ENCODE results near the gene NCAPD2. TPM values are rescaled to one million over a fixed set of nuclear protein-coding genes. Genes with fewer than 3 reads are reported as not detected.

NCAPD2 gene
- total and polyA plus RNA-seq, 2 donors (not counting 1 experiment from before 2014, with no cell fraction given), result 19.9 to 42.1 TPM

GRCh38 chr12:6547566-6547965 is 53.7 kb downstream of the NCAPD2 start:
- no peak overlapping the region for H3K4me2 ChIP-seq (replicated peaks; ENCODE audit: low read depth, low read length, poor library complexity, severe bottlenecking)
- POLR2A ChIA-PET, result no interaction called here

GRCh38 chr12:6547987-6548386 is 54.1 kb downstream of the NCAPD2 start:
- peaks cover 2 to 60% of the 10 kb centered on the region in 2 experiments for H3K36me3 ChIP-seq (replicated peaks in 1 of 2; ENCODE audit: control extremely low read depth in 1 of 2, control insufficient read depth in 1 of 2, extremely low read depth in 1 of 2, insufficient read depth in 2 of 2, low read length in 1 of 2)
- H3K4me3 Mint-ChIP-seq, result no peak overlapping the region

More at GRCh38 chr12:6547566-6547965, 53.7 kb downstream of the NCAPD2 start:
- WGBS (ENCODE audit: insufficient coverage), result no CpG with 5 or more reads among the region's 1 CpG
- ATAC-seq (ENCODE audit: low read depth) (no peak), DNase-seq (no peak)
- H2AFZ ChIP-seq (ENCODE audit: insufficient read depth, low read depth, low read length, poor library complexity, severe bottlenecking), result no peak overlapping the region
- H3K27me3 Mint-ChIP-seq, result no peaks in the 10 kb centered on the region
- H3K27ac ChIP-seq (ENCODE audit: low read length in 2 of 2), result no peak overlapping the region
- H3K9me3 Mint-ChIP-seq (ENCODE audit: insufficient read depth), result no peaks in the 10 kb centered on the region
- H3K4me1 Mint-ChIP-seq, result peaks cover 2% of the 10 kb centered on the region
- intact Hi-C loops (cut with micrococcal nuclease), result no loop called here
- no peak overlapping the region for H3K4me3 Mint-ChIP-seq
- H3K4me1 ChIP-seq (ENCODE audit: control insufficient read depth in 2 of 2, insufficient read depth in 2 of 2, low read length in 2 of 2), result no peaks in the 10 kb centered on the region
- peaks cover 22% of the 10 kb centered on the region for H4K20me1 ChIP-seq (ENCODE audit: control insufficient read depth, insufficient read depth, low read length, poor library complexity, severe bottlenecking)
- no peak overlapping the region for H3K27ac Mint-ChIP-seq
- H3K9me3 ChIP-seq (ENCODE audit: control extremely low read depth in 1 of 3, control insufficient read depth in 2 of 3, insufficient read depth in 1 of 3, low read length in 2 of 3), result no peaks in the 10 kb centered on the region
- H3K4me3 ChIP-seq (ENCODE audit: control extremely low read depth in 1 of 5, extremely low read depth in 1 of 5, insufficient read depth in 1 of 5, low read depth in 2 of 5, low read length in 4 of 5), result no peak overlapping the region
- CTCF ChIA-PET, result no interaction called here
- H3K27me3 ChIP-seq (replicated peaks in 1 of 4; ENCODE audit: control extremely low read depth in 1 of 4, control insufficient read depth in 3 of 4, insufficient read depth in 4 of 4, low read length in 3 of 4), result no peaks in the 10 kb centered on the region
- H3K79me2 ChIP-seq (ENCODE audit: control insufficient read depth, insufficient read depth, low read length), result peaks cover 31% of the 10 kb centered on the region
- peaks cover 2 to 64% of the 10 kb centered on the region in 2 experiments for H3K36me3 ChIP-seq (replicated peaks in 1 of 2; ENCODE audit: control extremely low read depth in 1 of 2, control insufficient read depth in 1 of 2, extremely low read depth in 1 of 2, insufficient read depth in 2 of 2, low read length in 1 of 2)
- TF ChIP-seq CTCF (IDR thresholded peaks at IDR 0.05), result no peak
- TF ChIP-seq EZH2 (IDR thresholded peaks at IDR 0.05; ENCODE audit: borderline replicate concordance, insufficient read depth, low read depth, low read length, poor library complexity, severe bottlenecking), result no peak
- H3K9ac ChIP-seq (ENCODE audit: low read length), result no peak overlapping the region

More at GRCh38 chr12:6547987-6548386, 54.1 kb downstream of the NCAPD2 start:
- no peak overlapping the region for H3K27ac Mint-ChIP-seq
- no peaks in the 10 kb centered on the region for H3K9me3 ChIP-seq (ENCODE audit: control extremely low read depth in 1 of 3, control insufficient read depth in 2 of 3, insufficient read depth in 1 of 3, low read length in 2 of 3)
- peaks cover 25% of the 10 kb centered on the region for H4K20me1 ChIP-seq (ENCODE audit: control insufficient read depth, insufficient read depth, low read length, poor library complexity, severe bottlenecking)
- peaks cover 35% of the 10 kb centered on the region for H3K79me2 ChIP-seq (ENCODE audit: control insufficient read depth, insufficient read depth, low read length)
- no peaks in the 10 kb centered on the region for H3K27me3 ChIP-seq (replicated peaks in 1 of 4; ENCODE audit: control extremely low read depth in 1 of 4, control insufficient read depth in 3 of 4, insufficient read depth in 4 of 4, low read length in 3 of 4)
- H3K4me1 ChIP-seq (ENCODE audit: control insufficient read depth in 2 of 2, insufficient read depth in 2 of 2, low read length in 2 of 2), result no peaks in the 10 kb centered on the region
- intact Hi-C loops (cut with micrococcal nuclease), result no loop called here
- ChIA-PET POLR2A (no interaction called here), CTCF (no interaction called here)
- ATAC-seq (ENCODE audit: low read depth) (no peak), DNase-seq (no peak)
- H3K9me3 Mint-ChIP-seq (ENCODE audit: insufficient read depth), result no peaks in the 10 kb centered on the region
- no peak overlapping the region for H3K4me3 ChIP-seq (ENCODE audit: control extremely low read depth in 1 of 5, extremely low read depth in 1 of 5, insufficient read depth in 1 of 5, low read depth in 2 of 5, low read length in 4 of 5)
- WGBS (ENCODE audit: insufficient coverage), result 98% methylated on average over 6 of the region's 9 CpGs
- no peaks in the 10 kb centered on the region for H3K27me3 Mint-ChIP-seq
- H2AFZ ChIP-seq (ENCODE audit: insufficient read depth, low read depth, low read length, poor library complexity, severe bottlenecking), result no peak overlapping the region
- H3K9ac ChIP-seq (ENCODE audit: low read length), result no peak overlapping the region
- TF ChIP-seq EZH2 (IDR thresholded peaks at IDR 0.05; ENCODE audit: borderline replicate concordance, insufficient read depth, low read depth, low read length, poor library complexity, severe bottlenecking) (no peak), CTCF (IDR thresholded peaks at IDR 0.05) (no peak)
- peaks cover 6% of the 10 kb centered on the region for H3K4me1 Mint-ChIP-seq
- H3K4me2 ChIP-seq (replicated peaks; ENCODE audit: low read depth, low read length, poor library complexity, severe bottlenecking), result no peak overlapping the region
- no peak overlapping the region for H3K27ac ChIP-seq (ENCODE audit: low read length in 2 of 2)

All from B cell (primary cell).